Thyroid gland (tissue), 4 donors: Measurements from ENCODE around the gene CFAP299. TPM values are rescaled to one million over a fixed set of nuclear protein-coding genes. Genes with fewer than 3 reads are reported as not detected.

ENCODE experiments used
- DNase-seq, 2 donors: peaks; one replicate each; pipeline ENCODE4 v3.0.0-alpha.2; 2019
- H3K27ac ChIP-seq, 3 donors: fragments of 200-600 bp; sonication (generic); 1 replicate in 2 of 3; 2 replicates in 1 of 3; pipeline ENCODE4 v1.5.1; 2016 to 2019; ENCODE audit warnings: mild to moderate bottlenecking in 1 of 3, moderate library complexity in 1 of 3
- H3K27me3 ChIP-seq: fragments of 200-600 bp; sonication (generic); one replicate; pipeline ENCODE4 v1.5.1; 2019
- H3K36me3 ChIP-seq, 2 donors: fragments of 200-600 bp; sonication (generic); one replicate each; pipeline ENCODE4 v1.5.1; 2016 to 2019
- H3K4me1 ChIP-seq, 2 donors: fragments of 200-600 bp; sonication (generic); one replicate each; pipeline ENCODE4 v1.5.1; 2017 to 2019
- H3K4me3 ChIP-seq, 3 donors: fragments of 200-600 bp; sonication (generic); replicated peaks in 1 of 3; 1 replicate in 2 of 3; 2 replicates in 1 of 3; pipeline ENCODE4 v1.5.1; 2016; ENCODE audit warnings: mild to moderate bottlenecking in 1 of 3
- H3K9me3 ChIP-seq: fragments of 200-600 bp; sonication (generic); one replicate; pipeline ENCODE4 v1.5.1; 2017
- CTCF ChIP-seq, 6 experiments: fragments of 200-600 bp in 3 of 6; fragments of 450-650 bp in 3 of 6; sonication (generic) in 3 of 6; IDR thresholded peaks; one replicate each; pipeline ENCODE4 v1.5.1; 2016 to 2019; ENCODE audit warnings: antibody characterized with exemption in 6 of 6, mild to moderate bottlenecking in 2 of 6, inconsistent platforms in 1 of 6, moderate library complexity in 1 of 6
- POLR2A ChIP-seq, 2 donors: fragments of 450-650 bp; IDR thresholded peaks; one replicate each; pipeline ENCODE4 v1.6.1; 2017; ENCODE audit warnings: antibody characterized with exemption in 2 of 2, mild to moderate bottlenecking in 2 of 2, moderate library complexity in 1 of 2
- WGBS, 2 donors: methylation state at CpG; one replicate each; pipeline ENCODE4 v1.1.5; 2017; 5-methylcytosine and 5-hydroxymethylcytosine counted together
- intact Hi-C: fragments of 100-400 bp; cut with DNase I; formaldehyde crosslinking; loops from one replicate; pipeline ENCODE4 v1.15.1; 2023
- total RNA-seq, 4 donors: library from RNA; depleted of rRNA; stranded (reverse); fragments of >200 nt; gene quantifications; one replicate each; pipeline ENCODE4 v1.2.3, GENCODE V29; 2016

CFAP299 gene
- total RNA-seq, 4 donors from 2014 or later = 1.3 to 2.8 (median 2.7) TPM; not detected in 1

- H3K36me3 ChIP-seq = no peaks in the 10 kb centered on the region
- no peak for DNase-seq
- intact Hi-C loops = no loop called here
- no peaks in the 10 kb centered on the region for H3K4me1 ChIP-seq
- H3K4me3 ChIP-seq = no peak overlapping the region
- H3K9me3 ChIP-seq = no peaks in the 10 kb centered on the region
- TF ChIP-seq POLR2A (IDR thresholded peaks at IDR 0.05) (no peak), CTCF (IDR thresholded peaks at IDR 0.05) (no peak)
- no peak overlapping the region for H3K27ac ChIP-seq
- H3K27me3 ChIP-seq = no peaks in the 10 kb centered on the region
These were observed 110.7 kb downstream of the CFAP299 start for GRCh38 chr4:80446248-80446647.

- WGBS, 2 donors = 92 to 96% methylated on average over 1 of the region's 1 CpG
- TF ChIP-seq POLR2A (IDR thresholded peaks at IDR 0.05) (no peak), CTCF (IDR thresholded peaks at IDR 0.05) (no peak)
- DNase-seq = no peak
- Histone ChIP-seq H3K9me3 (no peaks in the 10 kb centered on the region), H3K4me1 (no peaks in the 10 kb centered on the region), H3K36me3 (no peaks in the 10 kb centered on the region), H3K27ac (no peak overlapping the region), H3K27me3 (no peaks in the 10 kb centered on the region), H3K4me3 (no peak overlapping the region)
- intact Hi-C loops = no loop called here
These were observed 111.1 kb downstream of the CFAP299 start for GRCh38 chr4:80446664-80447063.

- no peak for DNase-seq
- H3K36me3 ChIP-seq = no peaks in the 10 kb centered on the region
- no peaks in the 10 kb centered on the region for H3K9me3 ChIP-seq
- H3K27me3 ChIP-seq = no peaks in the 10 kb centered on the region
- intact Hi-C loops = no loop called here
- no peak overlapping the region for H3K27ac ChIP-seq
- H3K4me3 ChIP-seq = no peak overlapping the region
- WGBS, 2 donors = 95 to 96% methylated on average over 9 of the region's 9 CpGs
- no peaks in the 10 kb centered on the region for H3K4me1 ChIP-seq
- TF ChIP-seq POLR2A (IDR thresholded peaks at IDR 0.05) = no peak
- TF ChIP-seq CTCF (IDR thresholded peaks at IDR 0.05) = no peak
These were observed 112.0 kb downstream of the CFAP299 start for GRCh38 chr4:80447493-80447892.

- no peaks in the 10 kb centered on the region for H3K9me3 ChIP-seq
- H3K36me3 ChIP-seq = no peaks in the 10 kb centered on the region
- no peak overlapping the region for H3K4me3 ChIP-seq
- intact Hi-C loops = no loop called here
- 82 to 84% methylated on average over 1 of the region's 1 CpG for WGBS, 2 donors
- no peak for DNase-seq
- H3K27me3 ChIP-seq = no peaks in the 10 kb centered on the region
- no peak for TF ChIP-seq CTCF (IDR thresholded peaks at IDR 0.05)
- H3K4me1 ChIP-seq = no peaks in the 10 kb centered on the region
- H3K27ac ChIP-seq = no peak overlapping the region
These were observed 112.5 kb downstream of the CFAP299 start for GRCh38 chr4:80448056-80448455.

- intact Hi-C loops = no loop called here
- DNase-seq = no peak
- H3K27ac ChIP-seq = no peak overlapping the region
- H3K4me3 ChIP-seq = no peak overlapping the region
- H3K27me3 ChIP-seq = no peaks in the 10 kb centered on the region
- WGBS, 2 donors = 95 to 97% methylated on average over 2 of the region's 2 CpGs
- H3K9me3 ChIP-seq = no peaks in the 10 kb centered on the region
- TF ChIP-seq CTCF (IDR thresholded peaks at IDR 0.05) (no peak), POLR2A (IDR thresholded peaks at IDR 0.05) (no peak)
- H3K4me1 ChIP-seq = no peaks in the 10 kb centered on the region
- no peaks in the 10 kb centered on the region for H3K36me3 ChIP-seq
These were observed 116.5 kb downstream of the CFAP299 start for GRCh38 chr4:80452055-80452454.
